K562 (cell line): Measurements from ENCODE around the gene WDR18. TPM values are rescaled to one million over a fixed set of nuclear protein-coding genes. Genes with fewer than 3 reads are reported as not detected.

Source experiments
- CBX1 ChIP-seq: sonication (generic); IDR thresholded peaks from 2 replicates; pipeline ENCODE4 v1.6.1; 2016; ENCODE audit warnings: antibody characterized with exemption, low read depth, mild to moderate bottlenecking
- ERF ChIP-seq: fragments of 450-650 bp; formaldehyde crosslinking; IDR thresholded peaks from 2 replicates; pipeline ENCODE4 v1.4.0; 2020; ENCODE audit warnings: mild to moderate bottlenecking, mixed read lengths
- HDAC2 ChIP-seq: fragments of 450-650 bp; IDR thresholded peaks from 2 replicates; pipeline ENCODE4 v1.6.1; 2016; ENCODE audit warnings: mild to moderate bottlenecking
- JUND ChIP-seq, 2 experiments: IDR thresholded peaks; 2 replicates in 1 of 2; 3 replicates in 1 of 2; pipeline ENCODE4 v1.6.1; 2011; ENCODE audit warnings: borderline replicate concordance in 2 of 2, low read depth in 2 of 2, low read length in 2 of 2, improper control_type of control experiment in 1 of 2, missing biosample characterization in 1 of 2, missing genetic modification characterization in 1 of 2, missing genetic modification reagents in 1 of 2
- POLR2G ChIP-seq: fragments of 200-400 bp; formaldehyde crosslinking; IDR thresholded peaks from 2 replicates; pipeline ENCODE4 v1.6.1; 2017; ENCODE audit warnings: low read depth, mild to moderate bottlenecking, antibody characterized with exemption, low read length, moderate library complexity
- SIN3A ChIP-seq, 2 experiments: fragments of 150-350 bp in 1 of 2; IDR thresholded peaks; 2 replicates each; pipeline ENCODE4 v1.6.1; 2011 to 2016; ENCODE audit warnings: borderline replicate concordance in 2 of 2, low read depth in 2 of 2, low read length in 2 of 2, mild to moderate bottlenecking in 2 of 2, moderate library complexity in 2 of 2; ENCODE audit not compliant: control insufficient read depth in 1 of 2
- SUPT5H ChIP-seq: fragments of 450-650 bp; IDR thresholded peaks from 2 replicates; pipeline ENCODE4 v1.6.1; 2016
- TEAD1 ChIP-seq, 2 experiments: fragments of 450-650 bp in 1 of 2; sonication (generic) in 1 of 2; formaldehyde crosslinking; IDR thresholded peaks; 2 replicates each; pipeline versions ENCODE4 v1.4.0 to v1.8.0; 2020 to 2022; ENCODE audit warnings: mild to moderate bottlenecking in 2 of 2, missing genetic modification reagents in 1 of 2
- U2AF1 ChIP-seq: fragments of 200-400 bp; formaldehyde crosslinking; optimal IDR thresholded peaks from 2 replicates; pipeline ENCODE3; 2017; ENCODE audit warnings: mild to moderate bottlenecking, low read depth, low read length, moderate library complexity
- ZBTB1 ChIP-seq: sonication (generic); formaldehyde crosslinking; IDR thresholded peaks from 2 replicates; pipeline ENCODE4 v1.8.1; 2023; ENCODE audit warnings: missing genetic modification reagents, low read depth, mild to moderate bottlenecking, borderline replicate concordance
- ZBTB7A ChIP-seq: IDR thresholded peaks from 2 replicates; pipeline ENCODE4 v1.6.1; 2011; ENCODE audit warnings: low read depth, mild to moderate bottlenecking, low read length, moderate library complexity, borderline replicate concordance; ENCODE audit not compliant: control insufficient read depth
- ZNF133 ChIP-seq: fragments of 250-450 bp; sonication (Bioruptor Pico); IDR thresholded peaks from 2 replicates; pipeline ENCODE4 v1.4.0; 2020; ENCODE audit warnings: mild to moderate bottlenecking
- polyA plus RNA-seq, 8 experiments: library from polyadenylated mRNA; depleted of rRNA in 4 of 8; stranded (reverse) in 5 of 8; unstranded in 3 of 8; fragments of >200 nt; fragmentation: Nextera tagmentation in 2 of 8; fragmentation: Illumina TruSeq in 1 of 8; extraction: Ambion mirVana in 2 of 8; extraction: Trizol in 1 of 8; gene quantifications; 2 replicates each; pipeline versions ENCODE4 v1.2.1 to v1.2.3, GENCODE V29; 2011 to 2014; ENCODE audit warnings: inconsistent platforms in 1 of 8, missing spikeins in 1 of 8
- total RNA-seq, 7 experiments: library from RNA; depleted of rRNA in 6 of 7; stranded (reverse); fragments of >200 nt in 6 of 7; fragmentation: Illumina TruSeq in 2 of 7; extraction: Trizol in 2 of 7; gene quantifications; 2 replicates each; pipeline versions ENCODE4 v1.2.1 to v1.2.3, GENCODE V29; 2011 to 2021; ENCODE audit warnings: low replicate concordance in 1 of 7
- TF ChIP-seq, protein P1 (sequence below): sonication (generic); formaldehyde crosslinking; IDR thresholded peaks from 2 replicates; pipeline ENCODE4 v1.9.0; 2022; ENCODE audit warnings: mild to moderate bottlenecking, missing genetic modification reagents
- TF ChIP-seq, protein P2 (sequence below): fragments of 450-650 bp; IDR thresholded peaks from 2 replicates; pipeline ENCODE4 v1.6.1; 2017; ENCODE audit warnings: antibody characterized with exemption, mild to moderate bottlenecking
- TF ChIP-seq, protein P3 (sequence below), 2 experiments: fragments of 200-800 bp in 1 of 2; sonication (Bioruptor generic) in 1 of 2; sonication (generic) in 1 of 2; formaldehyde crosslinking in 1 of 2; IDR thresholded peaks in 1 of 2; conservative IDR thresholded peaks in 1 of 2; 2 replicates each; pipeline versions ENCODE4 v1.5.0 to v1.6.1; 2016 to 2020; ENCODE audit warnings: missing compliant biosample characterization in 1 of 2, missing genetic modification characterization in 1 of 2, missing genetic modification reagents in 1 of 2

WDR18 gene
- total and polyA plus RNA-seq, 9 of the 15 experiments (the other 6 are each of a cell fraction or from before 2014, with no cell fraction given): 0.65 to 181 (median 30.1) TPM

DNA sequence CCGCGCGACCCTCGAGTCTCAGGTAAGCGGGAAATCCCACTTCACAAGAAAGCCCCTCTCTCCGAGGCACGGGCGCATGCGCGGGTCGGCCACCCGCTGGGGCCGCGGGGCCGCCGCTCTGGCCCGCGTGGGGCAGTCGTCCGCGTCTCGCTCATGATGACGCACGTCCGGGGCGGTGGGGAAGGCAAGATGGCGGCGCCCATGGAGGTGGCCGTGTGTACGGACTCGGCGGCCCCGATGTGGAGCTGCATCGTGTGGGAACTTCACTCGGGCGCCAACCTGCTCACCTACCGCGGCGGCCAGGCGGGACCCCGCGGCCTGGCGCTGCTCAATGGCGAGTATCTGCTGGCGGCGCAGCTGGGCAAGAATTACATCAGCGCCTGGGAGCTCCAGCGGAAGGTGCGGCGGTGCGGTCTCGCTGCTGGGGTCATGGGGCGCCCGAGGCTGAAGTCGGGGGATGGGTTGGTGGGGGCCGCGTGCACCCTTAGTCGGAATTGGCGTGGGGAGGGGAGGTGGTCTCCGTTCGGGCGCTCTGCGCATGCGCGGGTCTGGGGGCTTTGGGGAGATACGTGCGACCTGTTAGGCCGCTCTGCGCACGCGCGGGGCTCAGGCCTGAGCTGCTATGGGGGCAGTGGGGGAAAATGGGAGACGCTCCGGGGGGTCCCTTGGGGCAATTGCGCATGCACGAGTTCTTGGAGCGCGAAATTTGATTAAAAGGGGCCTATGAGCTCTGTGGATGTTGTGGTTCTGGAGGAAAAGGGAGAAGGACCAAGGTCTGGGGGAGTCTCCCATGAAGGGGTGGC, at the start of gene WDR18 (continued):
- TF ChIP-seq ZBTB1 (CRISPR knock-in tag) (0 out of 2 replicates have a peak, but pooled peaks have one; percentile 63), CBX1 (no peak), TEAD1 (CRISPR knock-in tag; IDR thresholded peaks at IDR 0.05) (peak in 1 of 2 experiments; percentile 75; a peak in 1 of 4 replicates), ZBTB7A (peak; percentile 72), HDAC2 (peak; percentile 95), SUPT5H (peak; percentile 76), ERF (CRISPR knock-in tag) (0 out of 2 replicates have a peak, but pooled peaks have one; percentile 42), JUND (IDR thresholded peaks at IDR 0.05; ENCODE audit: borderline replicate concordance, low read depth, low read length) (peak; percentile 70), JUND (tag; IDR thresholded peaks at IDR 0.05; ENCODE audit: borderline replicate concordance, low read depth, low read length) (no peak; the same call in 2 of the 3 replicates), POLR2G (peak; percentile 94), ZNF133 (no peak), SIN3A (IDR thresholded peaks at IDR 0.05; ENCODE audit: borderline replicate concordance in 2 of 2, control insufficient read depth in 1 of 2, low read depth in 2 of 2, low read length in 2 of 2) (peak; percentile 84 to 85; a peak in 3 of 4 replicates), U2AF1 (peak; percentile 97)
- TF ChIP-seq, protein P1, sequence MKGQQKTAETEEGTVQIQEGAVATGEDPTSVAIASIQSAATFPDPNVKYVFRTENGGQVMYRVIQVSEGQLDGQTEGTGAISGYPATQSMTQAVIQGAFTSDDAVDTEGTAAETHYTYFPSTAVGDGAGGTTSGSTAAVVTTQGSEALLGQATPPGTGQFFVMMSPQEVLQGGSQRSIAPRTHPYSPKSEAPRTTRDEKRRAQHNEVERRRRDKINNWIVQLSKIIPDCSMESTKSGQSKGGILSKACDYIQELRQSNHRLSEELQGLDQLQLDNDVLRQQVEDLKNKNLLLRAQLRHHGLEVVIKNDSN (CRISPR knock-in tag): peak; percentile 67
- TF ChIP-seq, protein P2, sequence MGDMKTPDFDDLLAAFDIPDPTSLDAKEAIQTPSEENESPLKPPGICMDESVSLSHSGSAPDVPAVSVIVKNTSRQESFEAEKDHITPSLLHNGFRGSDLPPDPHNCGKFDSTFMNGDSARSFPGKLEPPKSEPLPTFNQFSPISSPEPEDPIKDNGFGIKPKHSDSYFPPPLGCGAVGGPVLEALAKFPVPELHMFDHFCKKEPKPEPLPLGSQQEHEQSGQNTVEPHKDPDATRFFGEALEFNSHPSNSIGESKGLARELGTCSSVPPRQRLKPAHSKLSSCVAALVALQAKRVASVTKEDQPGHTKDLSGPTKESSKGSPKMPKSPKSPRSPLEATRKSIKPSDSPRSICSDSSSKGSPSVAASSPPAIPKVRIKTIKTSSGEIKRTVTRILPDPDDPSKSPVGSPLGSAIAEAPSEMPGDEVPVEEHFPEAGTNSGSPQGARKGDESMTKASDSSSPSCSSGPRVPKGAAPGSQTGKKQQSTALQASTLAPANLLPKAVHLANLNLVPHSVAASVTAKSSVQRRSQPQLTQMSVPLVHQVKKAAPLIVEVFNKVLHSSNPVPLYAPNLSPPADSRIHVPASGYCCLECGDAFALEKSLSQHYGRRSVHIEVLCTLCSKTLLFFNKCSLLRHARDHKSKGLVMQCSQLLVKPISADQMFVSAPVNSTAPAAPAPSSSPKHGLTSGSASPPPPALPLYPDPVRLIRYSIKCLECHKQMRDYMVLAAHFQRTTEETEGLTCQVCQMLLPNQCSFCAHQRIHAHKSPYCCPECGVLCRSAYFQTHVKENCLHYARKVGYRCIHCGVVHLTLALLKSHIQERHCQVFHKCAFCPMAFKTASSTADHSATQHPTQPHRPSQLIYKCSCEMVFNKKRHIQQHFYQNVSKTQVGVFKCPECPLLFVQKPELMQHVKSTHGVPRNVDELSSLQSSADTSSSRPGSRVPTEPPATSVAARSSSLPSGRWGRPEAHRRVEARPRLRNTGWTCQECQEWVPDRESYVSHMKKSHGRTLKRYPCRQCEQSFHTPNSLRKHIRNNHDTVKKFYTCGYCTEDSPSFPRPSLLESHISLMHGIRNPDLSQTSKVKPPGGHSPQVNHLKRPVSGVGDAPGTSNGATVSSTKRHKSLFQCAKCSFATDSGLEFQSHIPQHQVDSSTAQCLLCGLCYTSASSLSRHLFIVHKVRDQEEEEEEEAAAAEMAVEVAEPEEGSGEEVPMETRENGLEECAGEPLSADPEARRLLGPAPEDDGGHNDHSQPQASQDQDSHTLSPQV: peak; percentile 50; the same call in 1 of the 2 replicates
- TF ChIP-seq, protein P3, sequence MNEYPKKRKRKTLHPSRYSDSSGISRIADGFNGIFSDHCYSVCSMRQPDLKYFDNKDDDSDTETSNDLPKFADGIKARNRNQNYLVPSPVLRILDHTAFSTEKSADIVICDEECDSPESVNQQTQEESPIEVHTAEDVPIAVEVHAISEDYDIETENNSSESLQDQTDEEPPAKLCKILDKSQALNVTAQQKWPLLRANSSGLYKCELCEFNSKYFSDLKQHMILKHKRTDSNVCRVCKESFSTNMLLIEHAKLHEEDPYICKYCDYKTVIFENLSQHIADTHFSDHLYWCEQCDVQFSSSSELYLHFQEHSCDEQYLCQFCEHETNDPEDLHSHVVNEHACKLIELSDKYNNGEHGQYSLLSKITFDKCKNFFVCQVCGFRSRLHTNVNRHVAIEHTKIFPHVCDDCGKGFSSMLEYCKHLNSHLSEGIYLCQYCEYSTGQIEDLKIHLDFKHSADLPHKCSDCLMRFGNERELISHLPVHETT (CRISPR knock-in tag; conservative IDR thresholded peaks at IDR 0.05 in 1 of 2, IDR thresholded peaks at IDR 0.05 in 1 of 2): peak in 1 of 2 experiments; percentile 79; a peak in 1 of 4 replicates
